PC-3 (cell line): ENCODE data around the gene ZNHIT6.

ENCODE experiments used
- EZH2 ChIP-seq: fragments of 300-600 bp; sonication (generic); IDR thresholded peaks from one replicate; pipeline ENCODE4 v1.6.1; 2017; ENCODE audit warnings: antibody characterized with exemption, mild to moderate bottlenecking, low read length; ENCODE audit not compliant: unreplicated experiment
- EZH2phosphoT487 ChIP-seq: fragments of 300-600 bp; sonication (generic); IDR thresholded peaks from 2 replicates; pipeline ENCODE4 v1.6.1; 2018; ENCODE audit warnings: mild to moderate bottlenecking, antibody characterized with exemption, low read length, borderline replicate concordance
- TF ChIP-seq, protein P1 (sequence below): fragments of 300-600 bp; sonication (generic); conservative IDR thresholded peaks from 2 replicates; pipeline ENCODE4 v1.5.1; 2017; ENCODE audit warnings: antibody characterized with exemption, low read depth, mild to moderate bottlenecking, low read length

- TF ChIP-seq, protein P1, sequence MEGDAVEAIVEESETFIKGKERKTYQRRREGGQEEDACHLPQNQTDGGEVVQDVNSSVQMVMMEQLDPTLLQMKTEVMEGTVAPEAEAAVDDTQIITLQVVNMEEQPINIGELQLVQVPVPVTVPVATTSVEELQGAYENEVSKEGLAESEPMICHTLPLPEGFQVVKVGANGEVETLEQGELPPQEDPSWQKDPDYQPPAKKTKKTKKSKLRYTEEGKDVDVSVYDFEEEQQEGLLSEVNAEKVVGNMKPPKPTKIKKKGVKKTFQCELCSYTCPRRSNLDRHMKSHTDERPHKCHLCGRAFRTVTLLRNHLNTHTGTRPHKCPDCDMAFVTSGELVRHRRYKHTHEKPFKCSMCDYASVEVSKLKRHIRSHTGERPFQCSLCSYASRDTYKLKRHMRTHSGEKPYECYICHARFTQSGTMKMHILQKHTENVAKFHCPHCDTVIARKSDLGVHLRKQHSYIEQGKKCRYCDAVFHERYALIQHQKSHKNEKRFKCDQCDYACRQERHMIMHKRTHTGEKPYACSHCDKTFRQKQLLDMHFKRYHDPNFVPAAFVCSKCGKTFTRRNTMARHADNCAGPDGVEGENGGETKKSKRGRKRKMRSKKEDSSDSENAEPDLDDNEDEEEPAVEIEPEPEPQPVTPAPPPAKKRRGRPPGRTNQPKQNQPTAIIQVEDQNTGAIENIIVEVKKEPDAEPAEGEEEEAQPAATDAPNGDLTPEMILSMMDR: no peak
- TF ChIP-seq EZH2phosphoT487 (no peak), EZH2 (no peak)
Observed at GRCh38 chr1:85654066-85654782, 54.0 kb downstream of the ZNHIT6 start.
